Omental fat pad (tissue), 4 donors: ENCODE results near the gene ABCA13. TPM values are rescaled to one million over a fixed set of nuclear protein-coding genes. Genes with fewer than 3 reads are reported as not detected.

Experiments used
- ATAC-seq: fragments of 150-250 bp; one replicate; pipeline ENCODE4 v1.9.1; 2016; ENCODE audit warnings: mild to moderate bottlenecking, moderate library complexity; ENCODE audit not compliant: low FRiP score
- DNase-seq: peaks from one replicate; pipeline ENCODE4 v3.0.0-alpha.2; 2019; ENCODE audit warnings: low spot score
- total RNA-seq, 4 donors: library from RNA; depleted of rRNA; stranded (reverse); fragments of >200 nt; gene quantifications; one replicate each; pipeline ENCODE4 v1.1.0, GENCODE V29; 2016
- TF ChIP-seq, protein P1 (sequence below), 3 donors: fragments of 450-650 bp; IDR thresholded peaks; one replicate each; pipeline ENCODE4 v1.5.1; 2016 to 2017; ENCODE audit warnings: antibody characterized with exemption in 3 of 3, mild to moderate bottlenecking in 3 of 3, moderate library complexity in 2 of 3

ABCA13 gene
- total RNA-seq, 4 donors from 2014 or later = 0.13 to 0.37 (median 0.16) TPM; not detected in 1

DNA sequence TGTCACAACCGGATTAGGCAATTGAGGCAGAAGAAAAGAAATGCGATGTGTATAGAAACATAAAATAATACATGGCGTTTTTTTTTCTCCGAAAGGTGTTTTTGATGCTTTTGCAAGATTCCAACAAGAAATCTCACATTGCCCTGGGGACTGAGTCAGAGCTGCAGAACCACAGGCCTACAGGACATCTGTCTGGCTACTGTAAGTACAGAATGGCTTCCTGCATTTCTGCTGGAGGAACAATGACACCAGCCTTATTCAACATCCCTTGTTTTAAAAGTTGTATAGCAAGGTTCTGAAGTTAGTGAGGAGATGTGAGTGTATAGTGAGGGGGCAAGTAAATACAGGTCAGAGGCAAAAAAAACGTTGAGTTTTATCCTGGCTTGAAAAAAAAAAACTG, 256.4 kb downstream of the ABCA13 start:
- DNase-seq (no peak), ATAC-seq (no peak)
- TF ChIP-seq, protein P1, sequence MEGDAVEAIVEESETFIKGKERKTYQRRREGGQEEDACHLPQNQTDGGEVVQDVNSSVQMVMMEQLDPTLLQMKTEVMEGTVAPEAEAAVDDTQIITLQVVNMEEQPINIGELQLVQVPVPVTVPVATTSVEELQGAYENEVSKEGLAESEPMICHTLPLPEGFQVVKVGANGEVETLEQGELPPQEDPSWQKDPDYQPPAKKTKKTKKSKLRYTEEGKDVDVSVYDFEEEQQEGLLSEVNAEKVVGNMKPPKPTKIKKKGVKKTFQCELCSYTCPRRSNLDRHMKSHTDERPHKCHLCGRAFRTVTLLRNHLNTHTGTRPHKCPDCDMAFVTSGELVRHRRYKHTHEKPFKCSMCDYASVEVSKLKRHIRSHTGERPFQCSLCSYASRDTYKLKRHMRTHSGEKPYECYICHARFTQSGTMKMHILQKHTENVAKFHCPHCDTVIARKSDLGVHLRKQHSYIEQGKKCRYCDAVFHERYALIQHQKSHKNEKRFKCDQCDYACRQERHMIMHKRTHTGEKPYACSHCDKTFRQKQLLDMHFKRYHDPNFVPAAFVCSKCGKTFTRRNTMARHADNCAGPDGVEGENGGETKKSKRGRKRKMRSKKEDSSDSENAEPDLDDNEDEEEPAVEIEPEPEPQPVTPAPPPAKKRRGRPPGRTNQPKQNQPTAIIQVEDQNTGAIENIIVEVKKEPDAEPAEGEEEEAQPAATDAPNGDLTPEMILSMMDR (IDR thresholded peaks at IDR 0.05) = no peak

DNA sequence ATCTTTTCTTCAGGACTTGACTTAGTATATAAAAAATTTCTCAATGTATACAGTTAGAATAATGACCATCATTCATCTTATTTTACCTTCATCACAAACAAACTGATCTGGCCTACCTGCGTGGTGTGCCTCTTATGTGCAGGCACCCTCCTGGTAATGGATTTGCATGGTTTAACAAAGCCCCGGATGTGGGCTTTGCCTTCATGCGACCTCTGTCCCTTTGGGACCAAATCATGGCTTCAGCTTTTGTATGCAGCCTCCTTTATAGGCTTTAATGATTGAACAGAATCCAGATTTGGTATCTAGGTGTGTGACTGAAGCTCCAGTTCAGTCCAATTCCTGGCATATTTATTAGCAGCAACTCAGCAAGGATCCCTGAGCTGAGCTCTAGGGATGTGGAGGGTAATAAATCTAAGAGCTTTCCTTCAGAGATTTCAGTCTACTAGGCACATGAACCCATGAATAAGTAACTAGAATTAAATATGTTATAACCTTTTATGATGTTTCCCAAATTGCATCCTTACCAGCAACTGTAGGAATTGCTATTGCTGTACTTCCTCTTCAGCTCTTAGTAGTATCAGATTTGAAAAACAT, 256.9 kb downstream of the ABCA13 start:
- DNase-seq = no peak
- ATAC-seq = no peak
- TF ChIP-seq, protein P1 (IDR thresholded peaks at IDR 0.05) = no peak

DNA sequence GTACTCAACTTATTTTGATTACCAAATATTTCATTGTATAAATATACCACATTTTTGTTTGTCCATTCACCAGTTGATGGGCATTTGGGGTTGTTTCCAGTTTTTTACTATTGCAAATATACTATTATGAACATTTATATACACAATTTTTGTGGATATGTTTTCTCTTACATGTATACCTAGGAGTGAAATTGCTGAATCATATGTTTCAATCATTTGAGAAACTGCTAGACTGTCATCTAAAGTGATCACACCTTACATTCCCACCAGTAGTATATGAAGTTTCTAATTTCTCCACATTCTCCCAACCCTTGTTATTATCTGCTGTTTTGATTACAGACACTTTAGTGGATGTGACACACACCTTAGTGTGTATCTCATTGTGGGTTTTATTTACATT, 257.9 kb downstream of the ABCA13 start:
- TF ChIP-seq, protein P1 (IDR thresholded peaks at IDR 0.05) = no peak
- ATAC-seq = no peak
- no peak for DNase-seq

DNA sequence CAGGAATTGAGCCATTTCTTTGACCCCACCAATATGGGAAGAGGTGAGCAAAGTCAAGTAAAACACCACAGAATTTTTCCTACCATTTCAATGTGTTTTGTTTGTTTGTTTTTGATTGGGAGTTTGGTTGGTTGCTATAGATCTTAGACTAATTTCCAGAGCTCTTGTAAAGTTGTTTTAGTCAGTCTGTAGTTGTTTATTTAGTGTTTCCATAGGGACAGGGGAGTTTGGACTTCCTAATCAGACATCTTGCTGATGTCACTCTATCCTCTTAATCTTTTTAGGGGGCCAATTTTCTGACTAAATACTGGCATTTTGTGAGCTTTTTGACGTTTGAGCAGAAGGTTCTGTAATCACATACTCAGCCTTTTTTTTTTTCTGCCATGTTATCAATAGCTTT, 266.9 kb downstream of the ABCA13 start:
- ATAC-seq (no peak), DNase-seq (no peak)
- TF ChIP-seq, protein P1 (IDR thresholded peaks at IDR 0.05) = no peak

DNA sequence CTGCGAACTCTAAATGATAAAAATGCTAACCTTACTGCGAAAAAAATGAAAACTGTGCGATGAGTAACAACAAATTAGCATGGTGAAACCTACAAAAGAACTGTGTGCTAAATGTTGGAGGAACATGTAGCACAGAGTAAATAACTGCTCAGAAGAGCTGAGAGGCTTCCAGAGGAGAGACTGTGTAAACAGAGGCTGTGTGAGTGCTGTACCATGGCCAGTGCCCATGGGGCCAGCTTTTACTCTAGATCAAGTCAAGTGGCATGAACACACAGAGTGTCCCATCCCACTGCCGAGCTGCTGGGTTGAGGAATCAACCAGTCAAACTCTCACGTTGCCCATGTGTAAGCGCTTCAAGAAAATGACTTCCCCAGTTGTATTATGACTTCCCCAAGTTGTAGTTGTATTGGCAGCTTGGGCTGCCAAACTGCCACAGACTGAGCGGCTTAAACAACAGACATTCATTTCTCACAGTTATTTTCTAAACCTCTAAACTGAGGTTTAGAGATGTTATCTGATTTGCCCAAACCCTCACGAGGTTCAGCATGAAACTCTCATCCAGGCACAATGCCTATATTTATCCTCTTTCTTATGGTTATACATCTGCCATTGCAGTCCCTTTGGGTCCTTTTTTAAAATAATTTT, 270.7 kb downstream of the ABCA13 start:
- TF ChIP-seq, protein P1 (IDR thresholded peaks at IDR 0.05) = no peak
- ATAC-seq (no peak), DNase-seq (no peak)

DNA sequence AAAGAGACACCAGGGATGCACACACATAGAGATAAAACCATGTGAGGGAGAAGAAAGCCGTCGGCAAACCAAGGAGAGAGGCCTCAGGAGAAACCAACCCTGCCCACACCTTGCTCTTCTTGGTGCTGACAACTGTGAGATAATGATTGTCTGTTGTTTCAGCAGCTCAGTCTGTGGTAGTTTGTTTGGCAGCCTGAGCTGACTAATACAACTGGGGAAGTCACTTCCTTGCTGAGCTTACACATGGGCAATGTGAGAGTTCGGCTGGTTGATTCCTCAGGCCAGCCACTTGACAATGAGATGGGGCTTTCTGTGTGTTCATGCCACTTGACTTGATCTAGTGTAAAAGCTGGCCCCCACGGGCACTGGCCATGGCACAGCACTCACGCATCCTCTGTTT, 271.8 kb downstream of the ABCA13 start:
- DNase-seq (no peak), ATAC-seq (no peak)
- TF ChIP-seq, protein P1 (IDR thresholded peaks at IDR 0.05) = no peak

DNA sequence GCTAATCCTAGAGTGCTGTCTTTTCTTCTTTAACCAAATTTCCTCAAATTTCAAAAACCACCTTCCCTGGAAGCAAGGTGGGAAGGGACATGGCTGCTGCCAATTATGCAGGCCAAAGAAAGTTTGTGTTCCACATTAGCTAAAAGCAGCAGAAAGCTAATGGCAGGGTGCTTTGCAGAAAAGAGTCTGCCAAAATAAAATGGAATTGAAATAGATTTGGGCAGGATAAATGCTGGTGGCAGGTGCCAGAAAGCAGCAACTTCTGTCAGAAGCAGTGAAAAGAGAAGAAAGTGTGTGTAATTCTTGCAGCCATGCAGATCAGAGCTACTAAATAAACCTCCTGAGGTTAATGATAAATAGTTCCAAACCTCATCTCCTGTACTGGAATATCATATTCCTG, 275.5 kb downstream of the ABCA13 start:
- ATAC-seq (no peak), DNase-seq (no peak)
- TF ChIP-seq, protein P1 (IDR thresholded peaks at IDR 0.05) = no peak
